Natural killer cell (primary cell): ENCODE data around the gene SLCO2A1. TPM values are rescaled to one million over a fixed set of nuclear protein-coding genes. Genes with fewer than 3 reads are reported as not detected.

Experiments used
- ATAC-seq, 3 donors: fragments of 150-1000 bp in 2 of 3; fragments of 200-7000 bp in 1 of 3; cut with Tn5 transposase; 1 replicate in 1 of 3; 2 replicates in 2 of 3; pipeline ENCODE4 v1.10.0; 2021; ENCODE audit warnings: mild to moderate bottlenecking in 2 of 3, moderate library complexity in 2 of 3
- DNase-seq, 2 donors: peaks; one replicate each; pipeline versions ENCODE4 v3.0.0 to v3.0.0-alpha.2; 2013 to 2021; ENCODE audit warnings: mixed read lengths in 1 of 2
- H3K27ac ChIP-seq: one replicate; pipeline ENCODE4 v1.5.1; 2013; ENCODE audit warnings: mild to moderate bottlenecking, low read length
- H3K27me3 ChIP-seq: one replicate; pipeline ENCODE4 v1.6.1; 2013; ENCODE audit warnings: low read length; ENCODE audit not compliant: control insufficient read depth, insufficient read depth
- H3K36me3 ChIP-seq: one replicate; pipeline ENCODE4 v1.6.1; 2013; ENCODE audit warnings: low read length; ENCODE audit not compliant: control insufficient read depth, insufficient read depth
- H3K4me1 ChIP-seq: one replicate; pipeline ENCODE4 v1.6.1; 2013; ENCODE audit warnings: low read length; ENCODE audit not compliant: control insufficient read depth, insufficient read depth
- H3K4me3 ChIP-seq: one replicate; pipeline ENCODE4 v1.5.1; 2013; ENCODE audit warnings: low read length
- H3K9me3 ChIP-seq: one replicate; pipeline ENCODE4 v1.6.1; 2013; ENCODE audit warnings: low read length; ENCODE audit not compliant: control insufficient read depth, insufficient read depth
- H3K27ac Mint-ChIP-seq, 2 donors: one replicate each; pipeline ENCODE4 v1.8.0; 2022; ENCODE audit warnings: mild to moderate bottlenecking in 2 of 2, mixed read lengths in 2 of 2, moderate library complexity in 1 of 2
- H3K27me3 Mint-ChIP-seq, 2 donors: one replicate each; pipeline ENCODE4 v1.8.0; 2022; ENCODE audit warnings: low read depth in 2 of 2, mixed read lengths in 2 of 2
- H3K36me3 Mint-ChIP-seq: one replicate; pipeline ENCODE4 v1.8.0; 2022; ENCODE audit warnings: mixed read lengths
- H3K4me1 Mint-ChIP-seq, 2 donors: one replicate each; pipeline ENCODE4 v1.8.0; 2022; ENCODE audit warnings: mixed read lengths in 2 of 2
- H3K4me3 Mint-ChIP-seq: one replicate; pipeline ENCODE4 v1.8.0; 2022; ENCODE audit warnings: mild to moderate bottlenecking, moderate library complexity, mixed read lengths
- H3K9me3 Mint-ChIP-seq, 2 donors: one replicate each; pipeline ENCODE4 v1.8.0; 2022; ENCODE audit warnings: mixed read lengths in 2 of 2
- CTCF ChIP-seq: fragments of 200-600 bp; IDR thresholded peaks from one replicate; pipeline ENCODE4 v1.8.0; 2022; ENCODE audit warnings: antibody characterized with exemption
- WGBS: methylation state at CpG from one replicate; pipeline ENCODE4 v1.1.7; 2013; ENCODE audit warnings: missing lambda C conversion rate; ENCODE audit not compliant: insufficient coverage; 5-methylcytosine and 5-hydroxymethylcytosine counted together
- intact Hi-C: fragments of 100-400 bp; cut with micrococcal nuclease; formaldehyde crosslinking; loops from one replicate; pipeline ENCODE4 v1.14.2; 2022
- total RNA-seq, 4 donors: library from RNA; stranded (reverse); fragments of 120-200 nt in 1 of 4; gene quantifications; one replicate each; pipeline versions ENCODE4 v1.2.3 to v1.2.4, GENCODE V29; 2013 to 2022

Gene SLCO2A1
- total RNA-seq, 3 donors from 2014 or later (not counting 1 experiment from before 2014, with no cell fraction given), result not detected

DNA sequence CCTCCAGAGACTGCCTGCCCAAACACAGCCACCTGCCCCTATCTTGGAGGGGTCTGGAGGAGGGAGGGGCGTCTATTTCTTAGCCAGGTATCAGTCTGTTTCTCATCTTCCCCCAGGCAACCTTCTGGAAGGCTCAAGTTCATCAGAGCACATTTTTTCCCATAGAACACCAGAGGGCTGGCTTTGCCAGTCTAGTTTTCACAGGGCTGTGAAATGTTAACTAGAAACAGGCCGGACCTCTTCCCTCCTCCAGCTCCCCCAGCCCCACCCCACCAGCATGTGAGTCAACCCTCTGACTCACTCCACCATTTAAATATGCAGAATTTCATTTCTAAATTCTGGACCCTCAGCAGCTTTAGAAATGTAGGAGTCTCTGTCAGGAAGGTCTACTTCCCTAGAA, 66.9 kb downstream of the SLCO2A1 start:
- TF ChIP-seq CTCF, result no peak
- no peaks in the 10 kb centered on the region for H3K36me3 ChIP-seq
- no peak overlapping the region for H3K4me3 Mint-ChIP-seq
- no peak for ATAC-seq
- no peaks in the 10 kb centered on the region for H3K36me3 Mint-ChIP-seq
- peaks cover 0 to 5% of the 10 kb centered on the region in 2 donors for H3K4me1 Mint-ChIP-seq
- DNase-seq, result no peak
- H3K9me3 ChIP-seq, result no peaks in the 10 kb centered on the region
- H3K4me3 ChIP-seq, result no peak overlapping the region
- H3K27me3 ChIP-seq, result no peaks in the 10 kb centered on the region
- peaks cover 0 to 2% of the 10 kb centered on the region in 2 donors for H3K9me3 Mint-ChIP-seq
- H3K27ac ChIP-seq, result no peak overlapping the region
- H3K27me3 Mint-ChIP-seq, result no peaks in the 10 kb centered on the region
- WGBS, result 88% methylated on average over 1 of the region's 2 CpGs
- intact Hi-C loops, result no loop called here
- no peak overlapping the region for H3K27ac Mint-ChIP-seq
- H3K4me1 ChIP-seq, result no peaks in the 10 kb centered on the region

GRCh38 chr3:133958071-133958805, 71.5 kb downstream of the SLCO2A1 start:
- no peak overlapping the region for H3K27ac Mint-ChIP-seq
- intact Hi-C loops, result no loop called here
- peaks cover 0 to 2% of the 10 kb centered on the region in 2 donors for H3K9me3 Mint-ChIP-seq
- no peak for TF ChIP-seq CTCF
- Histone ChIP-seq H3K27ac (no peak overlapping the region), H3K36me3 (no peaks in the 10 kb centered on the region), H3K9me3 (no peaks in the 10 kb centered on the region), H3K4me1 (no peaks in the 10 kb centered on the region), H3K4me3 (no peak overlapping the region), H3K27me3 (no peaks in the 10 kb centered on the region)
- H3K4me3 Mint-ChIP-seq, result no peak overlapping the region
- ATAC-seq (no peak), DNase-seq (no peak)
- no peaks in the 10 kb centered on the region for H3K4me1 Mint-ChIP-seq
- WGBS, result 67% methylated on average over 4 of the region's 5 CpGs
- peaks cover 0 to 3% of the 10 kb centered on the region in 2 donors for H3K27me3 Mint-ChIP-seq
- H3K36me3 Mint-ChIP-seq, result no peaks in the 10 kb centered on the region

- H3K27ac ChIP-seq, result no peak overlapping the region
Measured at GRCh38 chr3:133956982-133957381, 72.7 kb downstream of the SLCO2A1 start.

More at GRCh38 chr3:133956982-133957381, 72.7 kb downstream of the SLCO2A1 start:
- intact Hi-C loops, result no loop called here
- Mint-ChIP-seq H3K36me3 (no peaks in the 10 kb centered on the region), H3K4me1 (no peaks in the 10 kb centered on the region), H3K27ac (no peak overlapping the region), H3K4me3 (no peak overlapping the region), H3K27me3 (peaks cover 0 to 3% of the 10 kb centered on the region in 2 donors), H3K9me3 (peaks cover 0 to 2% of the 10 kb centered on the region in 2 donors)
- DNase-seq (no peak), ATAC-seq (no peak)
- Histone ChIP-seq H3K27me3 (no peaks in the 10 kb centered on the region), H3K4me1 (no peaks in the 10 kb centered on the region), H3K36me3 (no peaks in the 10 kb centered on the region), H3K4me3 (no peak overlapping the region), H3K9me3 (no peaks in the 10 kb centered on the region)
- 85% methylated on average over 6 of the region's 6 CpGs for WGBS
- no peak for TF ChIP-seq CTCF
